T follicular helper cell (primary cell): ENCODE data around the gene MTF2.

Experiments used
- DNase-seq: peaks from one replicate; pipeline ENCODE4 v3.0.0-alpha.2; 2020; ENCODE audit warnings: low read depth

The MTF2 gene

GRCh38 chr1:93083979-93084378 lies 4.9 kb downstream of the MTF2 start:
- no peak for DNase-seq

GRCh38 chr1:93087532-93087931 lies 8.4 kb downstream of the MTF2 start:
- no peak for DNase-seq

GRCh38 chr1:93093332-93094006 lies 14.4 kb downstream of the MTF2 start:
- DNase-seq = no peak

- DNase-seq = no peak
Observed at GRCh38 chr1:93095804-93096585, 16.9 kb downstream of the MTF2 start.

- DNase-seq = no peak
Observed at GRCh38 chr1:93102142-93102541, 23.1 kb downstream of the MTF2 start.

- no peak for DNase-seq
Observed at GRCh38 chr1:93106226-93106625, 27.1 kb downstream of the MTF2 start.

GRCh38 chr1:93107395-93107794 lies 28.3 kb downstream of the MTF2 start:
- DNase-seq = no peak

GRCh38 chr1:93108335-93108734 lies 29.3 kb downstream of the MTF2 start:
- no peak for DNase-seq

- no peak for DNase-seq
Observed at GRCh38 chr1:93109578-93109977, 30.5 kb downstream of the MTF2 start.

- no peak for DNase-seq
Observed at GRCh38 chr1:93111065-93111464, 32.0 kb downstream of the MTF2 start.

- no peak for DNase-seq
Observed at GRCh38 chr1:93111561-93111960, 32.5 kb downstream of the MTF2 start.

GRCh38 chr1:93113127-93113526 lies 34.0 kb downstream of the MTF2 start:
- no peak for DNase-seq

- no peak for DNase-seq
Observed at GRCh38 chr1:93114391-93114790, 35.3 kb downstream of the MTF2 start.

- no peak for DNase-seq
Observed at GRCh38 chr1:93120614-93121013, 41.5 kb downstream of the MTF2 start.

- DNase-seq = no peak
Observed at GRCh38 chr1:93123201-93123783, 44.2 kb downstream of the MTF2 start.

GRCh38 chr1:93124556-93125355 lies 45.7 kb downstream of the MTF2 start:
- no peak for DNase-seq

- DNase-seq = no peak
Observed at GRCh38 chr1:93129507-93130099, 50.5 kb downstream of the MTF2 start.

GRCh38 chr1:93132638-93133037 lies 53.6 kb downstream of the MTF2 start:
- no peak for DNase-seq

- no peak for DNase-seq
Observed at GRCh38 chr1:93136445-93136844, 57.4 kb downstream of the MTF2 start.

- no peak for DNase-seq
Observed at GRCh38 chr1:93137604-93138292, 58.7 kb downstream of the MTF2 start.

- no peak for DNase-seq
Observed at GRCh38 chr1:93140106-93140505, 61.0 kb downstream of the MTF2 start.
